Psoas muscle (tissue), 8 donors: ENCODE results near the gene OR9K2. TPM values are rescaled to one million over a fixed set of nuclear protein-coding genes. Genes with fewer than 3 reads are reported as not detected.

Experiments
- ATAC-seq, 4 donors: fragments of 200-7000 bp; cut with Tn5 transposase; one replicate each; pipeline ENCODE4 v1.9.1; 2020; ENCODE audit warnings: moderate library complexity in 3 of 4, mild to moderate bottlenecking in 2 of 4
- DNase-seq, 2 donors: peaks; one replicate each; pipeline ENCODE4 v3.0.0-alpha.2; 2020
- H3K27ac ChIP-seq: fragments of 200-600 bp; one replicate; pipeline ENCODE4 v1.8.0; 2022
- H3K27me3 ChIP-seq, 3 donors: fragments of 200-600 bp in 1 of 3; one replicate each; pipeline versions ENCODE4 v1.6.1 to v1.8.0; 2013 to 2022; ENCODE audit warnings: low read length in 2 of 3, mild to moderate bottlenecking in 2 of 3, moderate library complexity in 1 of 3; ENCODE audit not compliant: insufficient read depth in 3 of 3
- H3K36me3 ChIP-seq, 2 donors: fragments of 200-600 bp in 1 of 2; one replicate each; pipeline versions ENCODE4 v1.6.1 to v1.8.0; 2013 to 2022; ENCODE audit warnings: low read depth in 1 of 2, mild to moderate bottlenecking in 1 of 2, moderate library complexity in 1 of 2; ENCODE audit not compliant: insufficient read depth in 1 of 2
- H3K4me1 ChIP-seq: fragments of 200-600 bp; one replicate; pipeline ENCODE4 v1.8.0; 2022
- H3K4me3 ChIP-seq: fragments of 200-600 bp; one replicate; pipeline ENCODE4 v1.8.0; 2022; ENCODE audit warnings: mild to moderate bottlenecking
- H3K9me3 ChIP-seq: fragments of 200-600 bp; one replicate; pipeline ENCODE4 v1.8.0; 2022
- WGBS, 3 donors: extraction: QIAGEN DNeasy Blood & Tissue Kit; methylation state at CpG; one replicate each; pipeline versions ENCODE4 v1.1.6 to v1.1.7; 2013; 5-methylcytosine and 5-hydroxymethylcytosine counted together
- intact Hi-C, 2 donors: fragments of 100-400 bp; cut with DNase I; formaldehyde crosslinking; loops; one replicate each; pipeline versions ENCODE4 v1.11.0 to v1.14.2; 2022
- long read RNA-seq, 2 donors: library from polyadenylated mRNA; unstranded; transcript quantifications; one replicate each; pipeline ENCODE4 v2.0.0, GENCODE V29; 2021
- polyA plus RNA-seq, 3 donors: library from polyadenylated mRNA; stranded (reverse); fragments of 200-250 nt; gene quantifications; one replicate each; pipeline ENCODE4 v1.2.3, GENCODE V29; 2013
- total RNA-seq, 4 donors: library from RNA; stranded (reverse); fragmentation: NEBNext Ultra II Directional in 2 of 4; extraction: Animal tissue kit (Norgen Biotek cat#: 25700) in 2 of 4; gene quantifications; one replicate each; pipeline versions ENCODE4 v1.2.1 to v1.2.4, GENCODE V29; 2021 to 2023
- TF ChIP-seq, protein P1 (sequence below): fragments of 200-600 bp; IDR thresholded peaks from one replicate; pipeline ENCODE4 v1.8.0; 2022; ENCODE audit warnings: antibody characterized with exemption
- donor health status: healthy with polysubstance abuse.
- donor health status: DM: no; HTN: no; CAD: no; lungs with moderate emphysema.
- donor health status: Bipolar disorder and iron deficiency.
- donor health status: healthy.
- donor health status: DM: yes; HTN: yes; CAD: no.
- donor health status: DM: no; HTN: no; CAD: no.
- donor health status: DM: no; HTN: no; CAD: no.
- donor health status: DM: yes; HTN: yes; CAD: no.

Gene OR9K2, protein sequence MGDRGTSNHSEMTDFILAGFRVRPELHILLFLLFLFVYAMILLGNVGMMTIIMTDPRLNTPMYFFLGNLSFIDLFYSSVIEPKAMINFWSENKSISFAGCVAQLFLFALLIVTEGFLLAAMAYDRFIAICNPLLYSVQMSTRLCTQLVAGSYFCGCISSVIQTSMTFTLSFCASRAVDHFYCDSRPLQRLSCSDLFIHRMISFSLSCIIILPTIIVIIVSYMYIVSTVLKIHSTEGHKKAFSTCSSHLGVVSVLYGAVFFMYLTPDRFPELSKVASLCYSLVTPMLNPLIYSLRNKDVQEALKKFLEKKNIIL
- total RNA-seq (not detected), polyA plus RNA-seq (not detected)
- long read RNA-seq, donor 1: 0 reads
- long read RNA-seq, donor 2: 0 reads

DNA sequence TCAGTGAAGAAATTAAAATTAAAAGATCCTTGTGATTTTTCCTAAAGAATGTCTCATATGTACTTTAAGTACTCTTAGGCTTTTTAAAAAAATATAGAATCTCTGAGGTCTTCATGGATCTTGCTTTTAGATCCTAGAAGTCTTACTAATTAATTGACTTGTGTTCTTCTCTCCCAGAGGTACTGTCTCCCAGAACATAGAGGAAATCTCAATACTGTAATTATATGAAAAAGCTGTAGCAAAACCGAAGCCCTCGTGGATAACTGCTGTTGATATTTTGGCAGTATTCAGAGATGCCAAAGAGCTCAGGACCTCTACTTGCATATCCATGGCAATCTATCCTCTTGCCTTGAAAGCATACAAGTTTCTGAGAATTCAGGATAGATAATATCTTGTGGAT lies at the start of gene OR9K2:
TSS of gene OR9K2 (plus strand) at position 301 of the 400 bp plus-strand sequence. CDS start 3,429 bp downstream, outside the sequence.
- TF ChIP-seq, protein P1, sequence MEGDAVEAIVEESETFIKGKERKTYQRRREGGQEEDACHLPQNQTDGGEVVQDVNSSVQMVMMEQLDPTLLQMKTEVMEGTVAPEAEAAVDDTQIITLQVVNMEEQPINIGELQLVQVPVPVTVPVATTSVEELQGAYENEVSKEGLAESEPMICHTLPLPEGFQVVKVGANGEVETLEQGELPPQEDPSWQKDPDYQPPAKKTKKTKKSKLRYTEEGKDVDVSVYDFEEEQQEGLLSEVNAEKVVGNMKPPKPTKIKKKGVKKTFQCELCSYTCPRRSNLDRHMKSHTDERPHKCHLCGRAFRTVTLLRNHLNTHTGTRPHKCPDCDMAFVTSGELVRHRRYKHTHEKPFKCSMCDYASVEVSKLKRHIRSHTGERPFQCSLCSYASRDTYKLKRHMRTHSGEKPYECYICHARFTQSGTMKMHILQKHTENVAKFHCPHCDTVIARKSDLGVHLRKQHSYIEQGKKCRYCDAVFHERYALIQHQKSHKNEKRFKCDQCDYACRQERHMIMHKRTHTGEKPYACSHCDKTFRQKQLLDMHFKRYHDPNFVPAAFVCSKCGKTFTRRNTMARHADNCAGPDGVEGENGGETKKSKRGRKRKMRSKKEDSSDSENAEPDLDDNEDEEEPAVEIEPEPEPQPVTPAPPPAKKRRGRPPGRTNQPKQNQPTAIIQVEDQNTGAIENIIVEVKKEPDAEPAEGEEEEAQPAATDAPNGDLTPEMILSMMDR: no peak
- no peak for ATAC-seq
- 27 to 54% (median 42%) methylated on average over 2 of the region's 2 CpGs for WGBS, 3 donors
- Histone ChIP-seq H3K4me1 (no peaks in the 10 kb centered on the region), H3K27me3 (no peaks in the 10 kb centered on the region), H3K4me3 (no peak within 1 kb of the TSS), H3K27ac (no peak within 1 kb of the TSS), H3K36me3 (no peaks in the 10 kb centered on the region), H3K9me3 (no peaks in the 10 kb centered on the region)
- no peak for DNase-seq
- intact Hi-C loops: no loop called here

DNA sequence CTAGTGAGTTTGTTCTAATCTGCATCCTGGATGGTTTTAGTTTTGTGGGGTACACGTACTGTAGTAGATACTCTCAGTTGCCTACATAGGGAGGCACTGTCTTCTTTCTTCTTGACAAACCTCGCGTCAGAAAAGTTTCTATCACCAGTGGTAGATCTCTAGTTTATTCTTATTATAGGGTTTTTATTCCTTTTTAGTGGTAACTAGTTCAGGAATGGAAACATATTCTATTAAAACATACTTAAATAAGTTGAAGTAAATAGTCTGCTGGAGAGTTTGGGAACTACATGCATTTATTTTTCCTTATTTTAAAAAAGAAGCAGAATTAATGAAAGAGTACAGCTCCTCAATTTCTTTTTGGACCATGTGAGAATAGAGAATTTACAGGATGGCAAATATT lies 33.6 kb upstream of the OR9K2 start:
- ATAC-seq: no peak
- WGBS, 3 donors: 87 to 94% (median 88%) methylated on average over 3 of the region's 3 CpGs
- intact Hi-C loops: no loop called here

DNA sequence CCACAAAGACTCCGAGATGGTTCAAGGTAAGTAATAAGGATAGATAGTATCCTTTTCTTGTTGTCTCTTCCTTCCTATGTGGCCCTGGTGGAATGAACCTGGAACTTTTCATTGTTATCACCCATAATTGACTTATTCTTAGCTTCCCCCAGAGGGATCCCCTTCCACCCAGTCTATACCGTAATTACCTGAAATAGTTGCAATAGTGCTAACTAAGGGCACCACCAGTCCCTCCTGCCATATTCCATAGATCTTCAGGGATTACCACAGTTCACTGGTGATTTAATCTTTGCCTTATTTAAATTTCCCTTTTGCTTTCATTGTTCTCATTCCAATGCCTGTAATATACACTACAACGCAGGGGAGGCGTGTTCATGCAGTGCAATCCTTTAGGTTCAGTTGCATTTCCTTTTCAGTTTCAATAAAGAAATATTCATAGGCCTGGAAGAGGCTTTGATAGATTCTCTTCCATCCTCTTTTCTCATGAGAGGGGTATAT lies 13.8 kb upstream of the OR9K2 start:
- 75 to 87% (median 81%) methylated on average over 4 of the region's 4 CpGs for WGBS, 3 donors
- no peaks in the 10 kb centered on the region for H3K27me3 ChIP-seq
- ATAC-seq (no peak), DNase-seq (no peak)
- no peaks in the 10 kb centered on the region for H3K36me3 ChIP-seq
- no peaks in the 10 kb centered on the region for H3K4me1 ChIP-seq
- TF ChIP-seq, protein P1: no peak
- H3K9me3 ChIP-seq: no peaks in the 10 kb centered on the region
- no peak overlapping the region for H3K27ac ChIP-seq
- intact Hi-C loops: no loop called here
- no peak overlapping the region for H3K4me3 ChIP-seq

More for the DNA sequence above, 33.6 kb upstream of the OR9K2 start:
- no peaks in the 10 kb centered on the region for H3K27me3 ChIP-seq
- no peak overlapping the region for H3K4me3 ChIP-seq
- no peaks in the 10 kb centered on the region for H3K9me3 ChIP-seq
- H3K36me3 ChIP-seq: no peaks in the 10 kb centered on the region
- DNase-seq: no peak
- no peak overlapping the region for H3K27ac ChIP-seq
- H3K4me1 ChIP-seq: no peaks in the 10 kb centered on the region
- TF ChIP-seq, protein P1: no peak

DNA sequence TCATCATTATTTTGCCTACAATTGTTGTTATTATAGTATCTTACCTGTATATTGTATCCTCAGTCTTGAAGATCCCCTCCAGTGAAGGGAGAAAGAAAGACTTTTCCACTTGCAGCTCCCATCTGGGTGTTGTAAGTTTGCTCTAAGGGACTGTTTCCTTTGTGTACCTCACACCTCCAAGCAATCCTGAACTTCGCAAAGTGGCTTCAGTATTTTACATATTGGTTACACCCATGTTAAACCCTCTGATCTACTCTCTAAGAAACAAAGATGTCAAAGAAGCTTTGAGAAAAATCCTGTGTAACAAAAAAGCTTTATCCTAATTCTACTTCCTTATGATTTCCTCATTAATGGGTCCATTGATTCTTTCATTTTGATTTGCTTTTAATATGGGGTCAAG lies 10.1 kb upstream of the OR9K2 start:
- H3K9me3 ChIP-seq: peaks cover 4% of the 10 kb centered on the region
- no peak overlapping the region for H3K4me3 ChIP-seq
- WGBS, 3 donors: 90 to 100% (median 93%) methylated on average over 1 of the region's 1 CpG
- no peak for DNase-seq
- H3K36me3 ChIP-seq: no peaks in the 10 kb centered on the region
- no peaks in the 10 kb centered on the region for H3K4me1 ChIP-seq
- no peak for ATAC-seq
- intact Hi-C loops: no loop called here
- TF ChIP-seq, protein P1: no peak
- no peaks in the 10 kb centered on the region for H3K27me3 ChIP-seq
- H3K27ac ChIP-seq: no peak overlapping the region
